KBM-7 (cell line): Measurements from ENCODE around the gene CRIP1.

Experiments
- DNase-seq: peaks from one replicate; pipeline ENCODE4 v3.0.0-alpha.2; 2015
- in situ Hi-C: fragments of 300-500 bp; cut with MboI; formaldehyde crosslinking; loops from 2 replicates; pipeline ENCODE4 v1.14.3; 2020; ENCODE audit warnings: low sequenced_read_pairs, low pct_unique_long_range_greater_than_20kb, mixed read lengths

Gene CRIP1

GRCh38 chr14:105486163-105486973 is at the start of gene CRIP1:
Gene CRIP1 (plus strand): TSS chr14:105486886. CDS start chr14:105487260, 374 bp downstream.
- in situ Hi-C loops, result no loop called here
- DNase-seq, result no peak

- in situ Hi-C loops, result no loop called here
- DNase-seq, result no peak
Observed at GRCh38 chr14:105436891-105437722, 49.6 kb upstream of the CRIP1 start.

- in situ Hi-C loops, result no loop called here
Observed at GRCh38 chr14:105437723-105438500, 48.8 kb upstream of the CRIP1 start.

GRCh38 chr14:105439179-105439578 is 47.5 kb upstream of the CRIP1 start:
- in situ Hi-C loops, result no loop called here
- no peak for DNase-seq

More at GRCh38 chr14:105437723-105438500, 48.8 kb upstream of the CRIP1 start:
- DNase-seq, result no peak

- in situ Hi-C loops, result no loop called here
- DNase-seq, result no peak
Observed at GRCh38 chr14:105439710-105440553, 46.8 kb upstream of the CRIP1 start.

- in situ Hi-C loops, result no loop called here
- DNase-seq, result no peak
Observed at GRCh38 chr14:105440554-105440900, 46.2 kb upstream of the CRIP1 start.

- in situ Hi-C loops, result no loop called here
- DNase-seq, result no peak
Observed at GRCh38 chr14:105440992-105441391, 45.7 kb upstream of the CRIP1 start.

- DNase-seq, result no peak
Observed at GRCh38 chr14:105442125-105442524, 44.6 kb upstream of the CRIP1 start.

GRCh38 chr14:105442834-105443233 is 43.9 kb upstream of the CRIP1 start:
- in situ Hi-C loops, result no loop called here

More at GRCh38 chr14:105442125-105442524, 44.6 kb upstream of the CRIP1 start:
- in situ Hi-C loops, result no loop called here

GRCh38 chr14:105444859-105445258 is 41.8 kb upstream of the CRIP1 start:
- no peak for DNase-seq
- in situ Hi-C loops, result no loop called here

More at GRCh38 chr14:105442834-105443233, 43.9 kb upstream of the CRIP1 start:
- DNase-seq, result no peak

- no peak for DNase-seq
- in situ Hi-C loops, result no loop called here
Observed at GRCh38 chr14:105445290-105445689, 41.4 kb upstream of the CRIP1 start.

GRCh38 chr14:105445901-105446845 is 40.5 kb upstream of the CRIP1 start:
- in situ Hi-C loops, result no loop called here
- DNase-seq, result no peak

GRCh38 chr14:105446971-105447370 is 39.7 kb upstream of the CRIP1 start:
- in situ Hi-C loops, result no loop called here

GRCh38 chr14:105447651-105448640 is 38.7 kb upstream of the CRIP1 start:
- no peak for DNase-seq
- in situ Hi-C loops, result no loop called here

More at GRCh38 chr14:105446971-105447370, 39.7 kb upstream of the CRIP1 start:
- DNase-seq, result no peak

- peak; percentile 55 for DNase-seq
- in situ Hi-C loops, result no loop called here
Observed at GRCh38 chr14:105448706-105449111, 38.0 kb upstream of the CRIP1 start.
